ENCODE measurements around the gene INO80D.
"Not testable (repeated sequence)": the region's sequence is repeated elsewhere in the genome, so short reads cannot be mapped to it uniquely, and the experiment has no call there.

INO80D gene

DNA sequence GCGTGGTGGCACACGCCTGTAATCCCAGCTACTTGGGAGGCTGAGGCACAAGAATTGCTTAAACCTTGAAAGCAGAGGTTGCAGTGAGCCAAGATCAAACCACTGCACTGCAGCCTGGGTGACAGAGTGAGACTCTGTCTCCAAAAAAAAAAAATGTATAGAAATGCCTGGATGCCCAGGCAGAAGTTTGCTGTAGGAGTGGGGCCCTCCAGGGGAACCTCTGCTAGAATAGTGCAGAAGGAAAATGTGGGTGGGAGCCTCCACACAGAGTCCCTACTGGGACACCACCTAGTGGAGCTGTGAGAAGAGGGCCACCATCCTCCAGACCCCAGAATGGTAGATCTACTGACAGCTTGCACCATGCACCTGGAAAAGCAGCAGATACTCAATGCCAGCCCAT lies 70.2 kb downstream of the INO80D start:
- DNase-seq, result not testable (repeated sequence)

DNA sequence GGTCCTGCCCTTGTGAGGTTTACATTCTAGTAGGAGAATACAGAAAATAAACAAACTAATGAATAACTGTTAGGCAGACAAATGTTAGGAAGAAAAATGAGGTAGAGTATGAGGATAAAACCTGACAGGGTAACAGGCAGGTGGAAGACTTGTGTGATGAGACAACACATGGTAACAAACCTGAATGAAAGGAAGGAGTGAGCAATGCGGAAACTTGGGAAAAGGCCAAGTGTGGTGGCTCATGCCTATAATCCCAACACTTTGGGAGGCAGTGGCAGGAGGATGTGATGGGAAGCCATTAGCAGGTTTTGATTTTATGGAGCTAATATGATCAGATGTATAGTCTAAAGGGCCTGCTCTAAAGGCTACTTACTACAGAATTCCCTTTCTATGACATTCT lies 74.2 kb downstream of the INO80D start:
- DNase-seq, result no peak

GRCh38 chr2:206011018-206011614 lies 74.9 kb downstream of the INO80D start:
- no peak for DNase-seq

- no peak for DNase-seq
Measured at GRCh38 chr2:206004004-206004693, 81.8 kb downstream of the INO80D start.

- DNase-seq, result no peak
Measured at GRCh38 chr2:206002440-206002839, 83.5 kb downstream of the INO80D start.

DNA sequence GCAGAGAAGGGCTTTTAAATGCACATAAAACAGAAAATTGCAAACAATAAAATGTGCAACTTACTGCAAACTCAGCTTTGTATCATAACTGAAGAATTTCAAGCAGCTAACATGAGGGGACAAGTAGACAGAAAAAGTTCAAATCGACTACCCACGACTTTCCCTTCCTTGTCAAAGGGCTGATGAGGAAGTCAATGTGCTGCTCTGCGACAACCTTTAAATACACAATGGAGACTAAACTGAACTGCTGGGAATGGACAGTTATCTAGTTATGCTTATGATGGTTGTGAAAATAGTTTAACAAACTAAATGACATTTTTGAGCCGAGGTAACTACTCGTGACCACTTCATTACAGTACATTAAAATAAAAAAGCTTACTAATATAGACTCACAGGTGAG lies 84.1 kb downstream of the INO80D start:
- DNase-seq, result no peak

DNA sequence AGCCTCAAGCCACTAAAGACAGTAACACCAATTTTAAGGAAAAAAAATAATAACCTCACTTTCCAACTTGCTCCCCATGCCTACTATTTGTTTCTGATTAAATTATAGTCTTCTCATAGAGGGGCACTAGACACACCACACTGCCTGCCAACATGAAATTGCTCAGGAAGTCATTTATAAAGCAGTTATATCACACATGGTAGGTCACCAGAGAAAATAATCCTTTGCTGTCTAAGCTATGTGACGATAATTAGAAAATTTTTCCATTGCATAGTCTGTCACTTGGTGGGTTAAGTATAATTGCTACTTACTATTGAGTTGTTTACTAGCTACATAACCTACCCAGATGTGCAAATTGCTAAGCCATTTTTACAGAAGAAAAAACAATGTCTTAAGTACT lies 85.2 kb downstream of the INO80D start:
- no peak for DNase-seq

DNA sequence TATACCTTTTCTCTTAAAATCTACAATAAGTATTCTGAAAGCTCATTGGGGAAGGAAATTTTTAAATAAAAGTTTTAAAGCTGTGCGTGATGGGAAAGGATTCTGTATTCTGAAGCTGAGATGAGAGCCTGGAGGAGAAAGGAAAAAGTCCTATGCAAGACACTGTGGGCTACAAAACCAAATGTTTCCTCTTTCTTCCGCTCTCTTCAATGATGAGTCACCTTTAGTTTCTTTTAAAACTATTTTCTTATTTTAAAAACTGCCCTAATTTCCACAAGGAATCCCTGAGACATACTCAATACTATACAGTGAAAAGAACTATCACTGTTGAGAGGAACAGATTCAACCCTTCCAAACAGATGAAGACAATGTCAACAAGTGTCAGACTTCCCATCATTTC lies 87.4 kb downstream of the INO80D start:
- no peak for DNase-seq

GRCh38 chr2:205996161-205996560 lies 89.8 kb downstream of the INO80D start:
- no peak for DNase-seq

DNA sequence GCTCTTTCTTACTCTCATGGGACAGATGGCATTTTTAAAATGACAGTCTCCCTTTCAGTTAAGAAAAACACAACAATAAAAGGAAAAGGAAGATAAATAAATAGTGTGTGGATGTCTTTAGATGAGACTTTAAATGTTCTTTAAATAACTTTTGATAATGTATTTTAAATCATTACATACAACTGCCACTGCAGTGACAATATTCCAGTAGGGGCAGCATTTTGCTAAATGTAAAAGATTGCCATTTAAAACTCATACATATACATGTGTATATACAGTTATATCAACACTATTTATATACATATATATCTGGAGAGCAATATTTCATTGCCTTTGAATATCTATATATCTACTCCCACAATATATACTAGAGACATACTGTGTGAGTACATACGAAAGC lies 90.7 kb downstream of the INO80D start:
- no peak for DNase-seq

- no peak for DNase-seq
Measured at GRCh38 chr2:205994344-205994743, 91.6 kb downstream of the INO80D start.

- DNase-seq, result no peak
Measured at GRCh38 chr2:205990104-205990503, 95.9 kb downstream of the INO80D start.

GRCh38 chr2:205989271-205990071 lies 96.5 kb downstream of the INO80D start:
- DNase-seq, result no peak

DNA sequence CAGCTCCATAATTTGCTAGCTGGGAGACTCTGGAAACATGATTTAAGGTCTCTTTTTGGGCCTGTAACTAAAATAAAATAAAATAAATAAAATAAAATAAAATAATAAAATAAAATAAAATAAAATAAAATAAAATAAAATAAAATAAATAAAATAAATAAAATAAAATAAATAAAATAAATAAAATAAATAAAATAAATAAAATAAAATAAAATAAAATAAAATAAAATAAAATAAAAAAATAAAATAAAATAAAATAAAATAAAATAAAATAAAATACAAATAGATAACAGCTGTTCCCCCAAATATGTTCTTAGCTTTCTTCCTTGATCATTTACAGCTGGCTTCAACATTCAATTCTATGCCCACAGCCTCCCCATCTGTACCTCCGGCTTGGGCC lies 97.3 kb downstream of the INO80D start:
- not testable (repeated sequence) for DNase-seq

GRCh38 chr2:205988274-205988673 lies 97.7 kb downstream of the INO80D start:
- no peak for DNase-seq

- DNase-seq, result not testable (repeated sequence)
Measured at GRCh38 chr2:205986334-205986733, 99.6 kb downstream of the INO80D start.

- DNase-seq, result no peak
Measured at GRCh38 chr2:205984381-205984780, 101.6 kb downstream of the INO80D start.

GRCh38 chr2:205982776-205983327 lies 103.1 kb downstream of the INO80D start:
- DNase-seq, result no peak

- not testable (repeated sequence) for DNase-seq
Measured at GRCh38 chr2:205978728-205979127, 107.2 kb downstream of the INO80D start.

DNA sequence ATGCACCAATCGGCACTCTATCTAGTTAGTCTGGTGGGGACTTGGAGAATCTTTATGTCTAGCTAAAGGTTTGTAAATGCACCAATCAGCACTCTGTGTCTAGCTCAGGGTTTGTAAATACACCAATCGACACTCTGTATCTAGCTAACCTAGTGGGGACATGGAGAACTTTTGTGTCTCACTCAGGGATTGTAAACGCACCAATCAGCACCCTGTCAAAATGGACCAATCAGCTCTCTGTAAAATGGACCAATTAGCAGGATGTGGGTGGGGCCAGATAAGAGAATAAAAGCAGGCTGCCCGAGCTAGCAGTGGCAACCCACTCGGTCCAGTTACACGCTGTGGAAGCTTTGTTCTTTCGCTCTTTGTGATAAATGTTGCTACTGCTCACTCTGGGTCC lies 108.3 kb downstream of the INO80D start:
- not testable (repeated sequence) for DNase-seq

DNA sequence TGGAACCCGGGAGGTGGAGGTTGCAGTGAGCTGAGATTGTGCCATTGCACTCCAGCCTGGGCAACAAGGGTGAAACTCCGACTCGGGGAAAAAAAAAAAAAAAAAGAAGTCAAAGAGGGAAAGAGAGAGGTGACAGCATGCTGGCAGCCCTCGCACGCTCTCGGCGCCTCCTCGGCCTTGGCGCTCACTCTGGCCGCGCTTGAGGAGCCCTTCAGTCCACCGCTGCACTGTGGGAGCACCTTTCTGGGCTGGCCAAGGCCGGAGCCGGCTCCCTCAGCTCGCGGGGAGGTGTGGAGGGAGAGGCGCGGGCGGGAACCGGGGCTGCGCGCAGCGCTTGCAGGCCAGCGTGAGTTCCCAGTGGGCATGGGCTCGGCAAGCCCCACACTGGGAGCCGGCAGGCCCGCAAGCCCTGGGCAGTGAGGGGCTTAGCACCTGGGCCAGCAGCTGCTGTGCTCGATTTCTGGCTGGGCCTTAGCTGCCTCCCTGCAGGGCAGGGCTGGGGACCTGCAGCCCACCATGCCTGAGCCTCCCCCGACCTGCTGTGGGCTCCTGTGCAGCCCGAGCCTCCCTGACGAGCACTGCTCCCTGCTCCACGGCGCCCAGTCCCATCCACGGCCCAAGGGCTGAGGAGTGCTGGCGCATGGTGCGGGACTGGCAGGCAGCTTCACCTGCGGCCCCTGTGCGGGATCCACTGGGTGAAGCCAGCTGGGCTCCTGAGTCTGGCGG lies 108.9 kb downstream of the INO80D start:
- not testable (repeated sequence) for DNase-seq

GRCh38 chr2:205976120-205976814 lies 109.7 kb downstream of the INO80D start:
- DNase-seq, result no peak

Data from stimulated activated CD8-positive, alpha-beta memory T cell treated with anti-CD3 and anti-CD28 coated beads, Interleukin-4, amount 100 ng/mL, for 48 hours (primary cell).